Smooth muscle cell (in vitro differentiated cells): ENCODE measurements around the gene S100PBP. TPM values are rescaled to one million over a fixed set of nuclear protein-coding genes. Genes with fewer than 3 reads are reported as not detected.
"Not testable (repeated sequence)": the region's sequence is repeated elsewhere in the genome, so short reads cannot be mapped to it uniquely, and the experiment has no call there.

ENCODE experiments used
- DNase-seq: peaks from one replicate; lab custom pipeline; 2025; ENCODE audit not compliant: unreplicated experiment; lab: John Stamatoyannopoulos, UW
- H2AFZ ChIP-seq: fragments of 200-600 bp; sonication (generic); 2 replicates; pipeline ENCODE4 v1.6.0; 2016; ENCODE audit warnings: antibody characterized with exemption, low read depth, mild to moderate bottlenecking
- H3F3A ChIP-seq: fragments of 200-600 bp; sonication (generic); 2 replicates; pipeline ENCODE4 v1.6.0; 2017; ENCODE audit warnings: antibody characterized with exemption, low read depth
- H3K27ac ChIP-seq: fragments of 200-600 bp; sonication (generic); 2 replicates; pipeline ENCODE4 v1.5.1; 2016; ENCODE audit warnings: low read depth, mild to moderate bottlenecking
- H3K27me3 ChIP-seq: fragments of 200-600 bp; sonication (generic); 2 replicates; pipeline ENCODE4 v1.6.1; 2016; ENCODE audit warnings: low read depth, mild to moderate bottlenecking
- H3K36me3 ChIP-seq: fragments of 200-600 bp; sonication (generic); 2 replicates; pipeline ENCODE4 v1.5.1; 2016; ENCODE audit warnings: low read depth
- H3K4me1 ChIP-seq: fragments of 200-600 bp; sonication (generic); 2 replicates; pipeline ENCODE4 v1.5.1; 2016; ENCODE audit warnings: low read depth
- H3K4me2 ChIP-seq: fragments of 200-600 bp; sonication (generic); 2 replicates; pipeline ENCODE4 v1.6.0; 2016; ENCODE audit warnings: mild to moderate bottlenecking
- H3K4me3 ChIP-seq: fragments of 200-600 bp; sonication (generic); 2 replicates; pipeline ENCODE4 v1.5.1; 2016; ENCODE audit warnings: mild to moderate bottlenecking
- H3K79me2 ChIP-seq: fragments of 200-600 bp; sonication (generic); 2 replicates; pipeline ENCODE4 v1.6.0; 2016; ENCODE audit warnings: low read depth, mild to moderate bottlenecking
- H3K9ac ChIP-seq: fragments of 200-600 bp; sonication (generic); 2 replicates; pipeline ENCODE4 v1.6.0; 2016; ENCODE audit warnings: low read depth
- H3K9me3 ChIP-seq: fragments of 200-600 bp; sonication (generic); replicated peaks from 2 replicates; pipeline ENCODE4 v1.5.1; 2016; ENCODE audit warnings: low read depth
- H4K20me1 ChIP-seq: fragments of 200-600 bp; sonication (generic); 2 replicates; pipeline ENCODE4 v1.6.0; 2016; ENCODE audit warnings: low read depth
- CTCF ChIP-seq: fragments of 200-600 bp; sonication (generic); IDR thresholded peaks from 2 replicates; pipeline ENCODE4 v1.5.1; 2017; ENCODE audit warnings: borderline replicate concordance, mild to moderate bottlenecking, antibody characterized with exemption; ENCODE audit not compliant: insufficient read depth, poor library complexity, severe bottlenecking
- WGBS: methylation state at CpG from one replicate; pipeline ENCODE4 v1.1.7; 2016; ENCODE audit warnings: low lambda C conversion rate; 5-methylcytosine and 5-hydroxymethylcytosine counted together
- polyA plus RNA-seq: library from polyadenylated mRNA; unstranded; fragments of >200 nt; fragmentation: Nextera tagmentation; extraction: Ambion mirVana; gene quantifications from 2 replicates; pipeline ENCODE4 v1.2.1, GENCODE V29; 2016
- total RNA-seq: library from RNA; depleted of rRNA; stranded (reverse); fragments of >200 nt; gene quantifications from 2 replicates; pipeline ENCODE4 v1.2.3, GENCODE V29; 2014

Gene S100PBP
- total and polyA plus RNA-seq, 2 experiments from 2014 or later, result 22.1 to 39.1 TPM

GRCh38 chr1:32904797-32905196, 87.3 kb downstream of the S100PBP start:
- Histone ChIP-seq H3K4me1 (peaks cover 5% of the 10 kb centered on the region), H4K20me1 (no peaks in the 10 kb centered on the region), H3K4me3 (no peak overlapping the region), H3K36me3 (no peaks in the 10 kb centered on the region), H3K27me3 (no peaks in the 10 kb centered on the region), H3K27ac (no peak overlapping the region), H3K9me3 (no peaks in the 10 kb centered on the region), H2AFZ (no peak overlapping the region), H3K79me2 (no peaks in the 10 kb centered on the region), H3K9ac (no peak overlapping the region), H3F3A (peaks cover 6% of the 10 kb centered on the region), H3K4me2 (no peak overlapping the region)
- 90% methylated on average over 2 of the region's 2 CpGs for whole genome bisulfite sequencing
- no peak for TF ChIP-seq CTCF
- DNase-seq, result no peak

- H3K79me2 ChIP-seq, H2AFZ ChIP-seq, H3K36me3 ChIP-seq, H3K27ac ChIP-seq, DNase-seq, H4K20me1 ChIP-seq, H3K9me3 ChIP-seq, H3K9ac ChIP-seq, H3K4me1 ChIP-seq, H3K4me3 ChIP-seq, H3K27me3 ChIP-seq, H3F3A ChIP-seq, H3K4me2 ChIP-seq: not testable (repeated sequence)
- WGBS, result 81% methylated on average over 10 of the region's 10 CpGs
Observed at GRCh38 chr1:32905588-32905987, 88.1 kb downstream of the S100PBP start.

DNA sequence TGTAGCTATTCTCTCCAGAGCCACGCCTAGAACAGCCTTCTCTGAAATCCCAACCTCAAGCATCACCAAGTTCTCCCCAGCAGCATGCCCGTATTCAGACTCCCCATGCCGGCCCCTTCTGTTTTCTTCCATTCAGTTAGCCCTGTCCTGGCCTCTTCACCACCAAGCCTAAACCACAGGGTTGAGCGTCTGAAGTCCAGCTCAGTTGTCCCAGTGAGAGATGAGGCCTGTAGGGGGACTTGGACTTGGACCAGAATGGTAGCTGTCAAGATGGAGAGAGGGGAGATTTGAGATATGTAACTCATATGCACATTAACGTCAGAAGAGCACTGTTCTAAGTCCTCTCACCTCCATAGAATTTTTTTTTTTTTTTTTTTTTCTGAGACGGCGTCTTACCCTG, 89.2 kb downstream of the S100PBP start:
- H3K27ac ChIP-seq, result no peak overlapping the region
- no peak overlapping the region for H3K4me3 ChIP-seq
- H3K27me3 ChIP-seq, result no peaks in the 10 kb centered on the region
- H2AFZ ChIP-seq, result no peak overlapping the region
- 94% methylated on average over 7 of the region's 7 CpGs for WGBS
- peaks cover 6% of the 10 kb centered on the region for H3F3A ChIP-seq
- no peaks in the 10 kb centered on the region for H3K36me3 ChIP-seq
- no peak for TF ChIP-seq CTCF
- H4K20me1 ChIP-seq, result no peaks in the 10 kb centered on the region
- no peaks in the 10 kb centered on the region for H3K9me3 ChIP-seq
- H3K9ac ChIP-seq, result no peak overlapping the region
- no peak for DNase-seq
- H3K4me1 ChIP-seq, result no peaks in the 10 kb centered on the region
- no peaks in the 10 kb centered on the region for H3K79me2 ChIP-seq
- no peak overlapping the region for H3K4me2 ChIP-seq

- H3K4me3 ChIP-seq, result no peak overlapping the region
- peak overlapping the region; percentile 30 for H2AFZ ChIP-seq
- no peaks in the 10 kb centered on the region for H3F3A ChIP-seq
- H4K20me1 ChIP-seq, result no peaks in the 10 kb centered on the region
- no peak overlapping the region for H3K27ac ChIP-seq
- DNase-seq, result no peak
- H3K4me1 ChIP-seq, result no peaks in the 10 kb centered on the region
- no peaks in the 10 kb centered on the region for H3K79me2 ChIP-seq
- no peak overlapping the region for H3K9ac ChIP-seq
- no peaks in the 10 kb centered on the region for H3K36me3 ChIP-seq
- H3K9me3 ChIP-seq, result no peaks in the 10 kb centered on the region
- WGBS, result 33% methylated on average over 4 of the region's 4 CpGs
- no peak overlapping the region for H3K4me2 ChIP-seq
- TF ChIP-seq CTCF, result no peak
- H3K27me3 ChIP-seq, result no peaks in the 10 kb centered on the region
Observed at GRCh38 chr1:32907435-32907834, 90.0 kb downstream of the S100PBP start.

Other genes with a start within 250 kb of the S100PBP start
- 33.3 and 42.3 TPM in 2 replicates for gene ZBTB8OS, start 167.1 kb upstream of the S100PBP start, total RNA-seq
- gene ZBTB8OS, start 167.1 kb upstream of the S100PBP start, polyA plus RNA-seq, result 39.5 and 54.3 TPM in 2 replicates
- 117 and 139 TPM in 2 replicates for gene RBBP4, start 166.4 kb upstream of the S100PBP start, total RNA-seq
- 130 and 140 TPM in 2 replicates for gene RBBP4, start 166.4 kb upstream of the S100PBP start, polyA plus RNA-seq
- 4.4 and 6.2 TPM in 2 replicates for gene SYNC, start 114.9 kb upstream of the S100PBP start, total RNA-seq
- gene SYNC, start 114.9 kb upstream of the S100PBP start, polyA plus RNA-seq, result 4.6 and 4.9 TPM in 2 replicates
- 52.1 and 56.5 TPM in 2 replicates for gene YARS1, start 295 bp upstream of the S100PBP start, total RNA-seq
- 82.9 and 96.9 TPM in 2 replicates for gene YARS1, start 295 bp upstream of the S100PBP start, polyA plus RNA-seq
- gene FNDC5, start 53.3 kb downstream of the S100PBP start, total RNA-seq, result not detected in 2 replicates
- gene FNDC5, start 53.3 kb downstream of the S100PBP start, polyA plus RNA-seq, result not detected in 2 replicates
- gene HPCA, start 68.8 kb downstream of the S100PBP start, total RNA-seq, result not detected in 2 replicates
- gene HPCA, start 68.8 kb downstream of the S100PBP start, polyA plus RNA-seq, result 0.24 TPM in 1 of 2 replicates, not detected in the other
- 40.9 and 84.1 TPM in 2 replicates for gene TMEM54, start 83.7 kb downstream of the S100PBP start, total RNA-seq
- 59.0 and 98.5 TPM in 2 replicates for gene TMEM54, start 83.7 kb downstream of the S100PBP start, polyA plus RNA-seq
- 11.2 and 13.5 TPM in 2 replicates for gene RNF19B, start 147.2 kb downstream of the S100PBP start, total RNA-seq
- gene RNF19B, start 147.2 kb downstream of the S100PBP start, polyA plus RNA-seq, result 12.3 and 13.8 TPM in 2 replicates
- 89.8 and 132 TPM in 2 replicates for gene AK2, start 219.2 kb downstream of the S100PBP start, total RNA-seq
- 121 and 142 TPM in 2 replicates for gene AK2, start 219.2 kb downstream of the S100PBP start, polyA plus RNA-seq